ENCODE results near the gene PPCS. TPM values are rescaled to one million over a fixed set of nuclear protein-coding genes. Genes with fewer than 3 reads are reported as not detected.

The PPCS gene
- total RNA-seq, 1 donor from 2014 or later, result 63.3 TPM

DNA sequence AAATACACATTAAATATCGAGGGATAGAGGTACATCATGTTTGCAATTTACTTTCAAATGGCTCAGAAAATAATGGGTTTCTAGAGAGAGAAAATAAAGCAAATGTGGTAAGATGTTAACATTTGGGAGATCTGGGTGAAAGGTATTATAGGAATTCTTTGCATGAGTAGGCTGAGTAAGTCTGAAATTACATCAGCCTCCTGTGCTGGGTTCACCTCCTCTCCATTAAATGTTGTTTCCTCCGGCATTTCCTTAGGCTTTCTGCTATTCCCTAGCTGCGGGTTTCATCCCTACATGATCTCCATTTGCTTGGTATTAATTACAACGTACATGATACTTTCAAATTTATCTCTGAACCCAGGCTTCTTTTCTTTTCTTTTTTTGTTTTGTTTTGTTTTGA is 32.1 kb upstream of the PPCS start:
- Histone ChIP-seq H3K9ac (no peak overlapping the region), H2AFZ (replicated peaks) (no peak overlapping the region), H3K79me2 (ENCODE audit: low read depth) (no peaks in the 10 kb centered on the region), H3K27ac (no peak overlapping the region), H3K4me3 (no peak overlapping the region), H3F3A (ENCODE audit: low read depth) (no peaks in the 10 kb centered on the region), H3K4me1 (peaks cover 4% of the 10 kb centered on the region), H3K27me3 (no peaks in the 10 kb centered on the region), H3K9me3 (ENCODE audit: low read depth) (no peaks in the 10 kb centered on the region), H3K36me3 (no peaks in the 10 kb centered on the region), H3K4me2 (no peak overlapping the region), H4K20me1 (ENCODE audit: low read depth) (no peaks in the 10 kb centered on the region)
- peaks cover 25% of the 10 kb centered on the region for H3K4me1 Mint-ChIP-seq
- H3K27me3 Mint-ChIP-seq (ENCODE audit: insufficient read depth, low read depth), result peaks cover 2% of the 10 kb centered on the region
- no peak for DNase-seq (ENCODE audit: low spot score)
- H3K36me3 Mint-ChIP-seq, result no peaks in the 10 kb centered on the region
- TF ChIP-seq EZH2phosphoT487 (IDR thresholded peaks at IDR 0.05) (no peak), EZH2 (IDR thresholded peaks at IDR 0.05) (no peak)
- TF ChIP-seq, protein P1, sequence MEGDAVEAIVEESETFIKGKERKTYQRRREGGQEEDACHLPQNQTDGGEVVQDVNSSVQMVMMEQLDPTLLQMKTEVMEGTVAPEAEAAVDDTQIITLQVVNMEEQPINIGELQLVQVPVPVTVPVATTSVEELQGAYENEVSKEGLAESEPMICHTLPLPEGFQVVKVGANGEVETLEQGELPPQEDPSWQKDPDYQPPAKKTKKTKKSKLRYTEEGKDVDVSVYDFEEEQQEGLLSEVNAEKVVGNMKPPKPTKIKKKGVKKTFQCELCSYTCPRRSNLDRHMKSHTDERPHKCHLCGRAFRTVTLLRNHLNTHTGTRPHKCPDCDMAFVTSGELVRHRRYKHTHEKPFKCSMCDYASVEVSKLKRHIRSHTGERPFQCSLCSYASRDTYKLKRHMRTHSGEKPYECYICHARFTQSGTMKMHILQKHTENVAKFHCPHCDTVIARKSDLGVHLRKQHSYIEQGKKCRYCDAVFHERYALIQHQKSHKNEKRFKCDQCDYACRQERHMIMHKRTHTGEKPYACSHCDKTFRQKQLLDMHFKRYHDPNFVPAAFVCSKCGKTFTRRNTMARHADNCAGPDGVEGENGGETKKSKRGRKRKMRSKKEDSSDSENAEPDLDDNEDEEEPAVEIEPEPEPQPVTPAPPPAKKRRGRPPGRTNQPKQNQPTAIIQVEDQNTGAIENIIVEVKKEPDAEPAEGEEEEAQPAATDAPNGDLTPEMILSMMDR (IDR thresholded peaks at IDR 0.05), result no peak
- H3K4me3 Mint-ChIP-seq, result no peak overlapping the region
- H3K27ac Mint-ChIP-seq, result no peak overlapping the region
- H3K9me3 Mint-ChIP-seq, result no peaks in the 10 kb centered on the region

DNA sequence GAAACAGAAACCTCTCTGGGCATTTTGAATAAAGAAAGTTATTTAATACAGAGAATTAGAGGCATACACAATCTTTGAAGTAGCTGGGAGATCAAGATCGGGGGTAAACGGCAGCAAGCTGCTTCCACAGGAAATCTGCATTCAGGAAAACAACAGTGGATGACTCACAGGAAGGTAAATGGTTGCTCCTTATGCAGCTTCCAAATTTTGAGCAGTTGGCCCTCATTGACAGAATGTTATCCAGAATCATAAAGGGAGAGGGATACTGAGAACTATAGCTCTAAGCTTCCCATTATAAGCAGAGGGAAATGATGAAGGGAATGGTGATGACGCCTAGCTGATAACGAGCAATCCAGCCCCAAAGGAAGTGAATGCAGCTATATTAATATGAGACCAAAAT is 29.1 kb upstream of the PPCS start:
- no peak overlapping the region for H3K27ac ChIP-seq
- H3K4me3 ChIP-seq, result no peak overlapping the region
- H3K79me2 ChIP-seq (ENCODE audit: low read depth), result no peaks in the 10 kb centered on the region
- H3K27me3 ChIP-seq, result no peaks in the 10 kb centered on the region
- no peak overlapping the region for H3K4me2 ChIP-seq
- no peak overlapping the region for H3K27ac Mint-ChIP-seq
- no peaks in the 10 kb centered on the region for H3K9me3 ChIP-seq (ENCODE audit: low read depth)
- H3K4me3 Mint-ChIP-seq, result no peak overlapping the region
- no peaks in the 10 kb centered on the region for H3K36me3 ChIP-seq
- peaks cover 3% of the 10 kb centered on the region for H3K27me3 Mint-ChIP-seq (ENCODE audit: insufficient read depth, low read depth)
- H3K9me3 Mint-ChIP-seq, result no peaks in the 10 kb centered on the region
- no peak overlapping the region for H3K9ac ChIP-seq
- H2AFZ ChIP-seq (replicated peaks), result no peak overlapping the region
- no peak for DNase-seq (ENCODE audit: low spot score)
- no peaks in the 10 kb centered on the region for H3K4me1 ChIP-seq
- no peaks in the 10 kb centered on the region for H3K36me3 Mint-ChIP-seq
- TF ChIP-seq, protein P1 (IDR thresholded peaks at IDR 0.05), result no peak
- TF ChIP-seq EZH2 (IDR thresholded peaks at IDR 0.05) (no peak), EZH2phosphoT487 (IDR thresholded peaks at IDR 0.05) (no peak)
- H4K20me1 ChIP-seq (ENCODE audit: low read depth), result no peaks in the 10 kb centered on the region
- no peaks in the 10 kb centered on the region for H3F3A ChIP-seq (ENCODE audit: low read depth)
- H3K4me1 Mint-ChIP-seq, result peaks cover 11% of the 10 kb centered on the region

GRCh38 chr1:42429603-42430002 is 26.7 kb upstream of the PPCS start:
- Histone ChIP-seq H2AFZ (replicated peaks) (no peak overlapping the region), H3F3A (ENCODE audit: low read depth) (no peaks in the 10 kb centered on the region), H3K27ac (no peak overlapping the region), H4K20me1 (ENCODE audit: low read depth) (no peaks in the 10 kb centered on the region), H3K27me3 (no peaks in the 10 kb centered on the region), H3K9me3 (ENCODE audit: low read depth) (no peaks in the 10 kb centered on the region), H3K36me3 (no peaks in the 10 kb centered on the region), H3K4me3 (no peak overlapping the region), H3K9ac (no peak overlapping the region), H3K4me2 (no peak overlapping the region), H3K79me2 (ENCODE audit: low read depth) (no peaks in the 10 kb centered on the region), H3K4me1 (no peaks in the 10 kb centered on the region)
- DNase-seq (ENCODE audit: low spot score), result no peak
- Mint-ChIP-seq H3K9me3 (no peaks in the 10 kb centered on the region), H3K4me1 (no peaks in the 10 kb centered on the region), H3K36me3 (no peaks in the 10 kb centered on the region), H3K27ac (no peak overlapping the region), H3K4me3 (no peak overlapping the region), H3K27me3 (ENCODE audit: insufficient read depth, low read depth) (peaks cover 3% of the 10 kb centered on the region)
- TF ChIP-seq EZH2phosphoT487 (IDR thresholded peaks at IDR 0.05) (no peak), EZH2 (IDR thresholded peaks at IDR 0.05) (no peak)
- TF ChIP-seq, protein P1 (IDR thresholded peaks at IDR 0.05), result no peak
